ENCODE measurements around the gene C10orf62.
"Not testable (repeated sequence)": the region's sequence is repeated elsewhere in the genome, so short reads cannot be mapped to it uniquely, and the experiment has no call there.

The C10orf62 gene

GRCh38 chr10:97627731-97628130 lies 38.2 kb downstream of the C10orf62 start:
- DNase-seq = no peak

GRCh38 chr10:97628228-97628627 lies 38.7 kb downstream of the C10orf62 start:
- DNase-seq = no peak

DNA sequence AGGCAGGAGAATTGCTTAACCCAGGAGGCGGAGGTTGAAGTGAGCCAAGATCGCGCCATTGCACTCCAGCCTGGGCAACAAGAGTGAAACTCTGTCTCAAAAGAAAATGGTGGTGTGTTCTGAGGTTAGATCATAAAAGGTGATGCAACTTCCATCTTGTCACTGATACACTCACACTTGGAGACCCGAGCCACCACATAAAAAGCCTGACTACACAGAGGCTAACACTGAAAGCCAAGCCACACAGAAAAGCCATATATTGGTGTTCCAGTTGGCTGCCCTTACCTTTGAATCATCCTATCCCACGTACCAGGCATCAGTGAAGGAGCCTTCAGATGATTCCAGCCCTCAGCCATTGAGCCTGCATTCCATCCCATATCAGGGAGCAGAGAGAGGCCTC lies 39.8 kb downstream of the C10orf62 start:
- no peak for DNase-seq

- no peak for DNase-seq
Observed at GRCh38 chr10:97631098-97631497, 41.6 kb downstream of the C10orf62 start.

DNA sequence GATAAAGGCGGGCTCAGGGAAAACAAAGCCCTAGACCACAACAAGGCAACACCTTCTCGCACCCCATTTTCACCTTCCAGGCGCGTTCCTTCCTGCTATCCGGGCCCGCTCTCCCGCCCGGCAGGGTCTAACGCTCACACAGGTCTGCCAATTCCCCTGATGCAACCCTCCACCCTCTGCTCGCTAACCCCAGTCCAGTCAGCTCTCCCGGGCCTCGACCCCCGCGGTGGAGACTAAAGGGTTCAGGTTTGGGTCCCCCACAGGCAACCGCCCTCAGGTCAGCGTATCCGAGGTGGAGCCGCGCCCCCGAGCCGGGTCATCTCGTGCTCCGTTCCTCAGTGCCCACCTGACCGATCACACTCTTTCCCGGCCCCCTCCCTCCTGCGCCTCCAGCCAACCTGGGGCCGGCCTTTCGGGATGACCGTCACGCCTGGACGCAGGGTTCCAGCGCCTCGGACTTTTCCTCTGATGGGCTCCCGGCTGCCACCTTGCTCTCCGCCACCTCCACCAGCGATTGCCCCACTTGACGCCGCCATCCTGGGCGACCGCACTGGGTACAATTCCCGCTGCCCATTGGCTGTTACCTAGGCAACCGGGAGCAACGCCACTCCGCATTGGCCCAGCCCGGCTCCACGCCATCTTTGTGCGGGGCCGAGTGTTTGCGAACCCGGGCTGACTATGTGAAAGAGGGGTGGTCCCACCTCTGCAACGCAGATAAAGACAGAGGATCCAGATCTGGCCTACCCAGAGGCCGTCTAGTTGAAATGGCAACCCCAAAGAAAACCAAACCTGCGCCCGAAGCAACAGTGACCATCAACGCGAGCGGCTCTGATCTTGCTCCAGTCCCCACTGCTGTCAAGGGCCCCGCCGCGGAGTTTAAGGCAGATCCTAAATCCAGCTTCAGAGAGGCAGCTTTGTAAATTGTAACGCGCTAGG lies 43.7 kb downstream of the C10orf62 start, which contains the start of gene MORN4:
Gene MORN4, minus strand, starts transcription at position 552 of the 936 bp plus-strand sequence. CDS start 13,847 bp downstream, outside the sequence.
- DNase-seq = peak; percentile 58 to 94 (median 86)

GRCh38 chr10:97633921-97634320 lies 44.4 kb downstream of the C10orf62 start:
- DNase-seq = no peak

DNA sequence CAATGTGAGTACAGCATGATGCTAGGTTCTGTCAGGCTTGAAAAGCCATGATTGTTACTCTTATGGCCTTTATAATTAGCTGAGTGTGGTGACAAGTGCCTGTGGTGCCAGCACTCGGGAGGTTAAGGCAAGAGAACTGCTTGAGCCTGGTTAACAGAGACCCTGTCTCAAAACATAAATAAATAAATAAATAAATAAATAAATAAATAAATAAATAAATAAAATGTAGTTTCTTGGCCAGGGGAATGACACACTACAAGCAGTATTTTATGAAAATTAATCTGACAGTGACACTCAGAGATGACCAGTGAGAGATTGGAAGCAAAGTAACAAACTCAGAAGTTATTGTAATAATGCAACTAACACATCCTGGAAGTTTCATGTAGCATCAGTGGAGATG lies 46.1 kb downstream of the C10orf62 start:
- DNase-seq = no peak

DNA sequence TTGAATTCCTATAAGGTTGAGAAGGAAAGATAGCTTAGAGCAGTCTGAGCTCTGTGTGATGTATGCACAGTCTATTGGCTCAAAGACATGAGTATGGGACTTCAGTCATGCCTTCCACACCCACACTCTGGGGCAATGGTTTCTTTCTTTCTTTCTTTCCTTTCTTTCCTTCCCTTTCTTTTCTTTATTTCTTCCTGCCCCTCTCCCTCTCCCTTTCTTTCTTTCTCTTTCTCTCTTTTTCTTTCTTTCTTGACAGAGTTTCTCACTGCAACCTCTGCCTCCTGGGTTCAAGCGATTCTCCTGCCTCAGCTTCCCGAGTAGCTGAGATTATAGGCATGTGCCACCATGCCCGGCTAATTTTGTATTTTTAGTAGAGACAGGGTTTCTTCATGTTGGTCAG lies 49.6 kb downstream of the C10orf62 start:
- not testable (repeated sequence) for DNase-seq

GRCh38 chr10:97640174-97640867 lies 50.8 kb downstream of the C10orf62 start, which contains the start of gene PI4K2A:
Gene PI4K2A (plus strand): TSS chr10:97640671. CDS start chr10:97640743, 72 bp downstream.
- DNase-seq = peak; percentile 80 to 99 (median 97)

Data from C1 segment of cervical spinal cord (tissue), 14 donors.